ENCODE results near the gene KDM4C.

GRCh38 chr9:7195526-7195925, 437.8 kb downstream of the KDM4C start:
- TF ChIP-seq EZH2phosphoT487 (conservative IDR thresholded peaks at IDR 0.05; ENCODE audit: low read length) (no peak), CTCF (IDR thresholded peaks at IDR 0.05; ENCODE audit: insufficient read depth, low read length, poor library complexity, severe bottlenecking) (no peak)

Measured in SU-DHL-6 (cell line).